ENCODE data around the gene SGCA.

DNA sequence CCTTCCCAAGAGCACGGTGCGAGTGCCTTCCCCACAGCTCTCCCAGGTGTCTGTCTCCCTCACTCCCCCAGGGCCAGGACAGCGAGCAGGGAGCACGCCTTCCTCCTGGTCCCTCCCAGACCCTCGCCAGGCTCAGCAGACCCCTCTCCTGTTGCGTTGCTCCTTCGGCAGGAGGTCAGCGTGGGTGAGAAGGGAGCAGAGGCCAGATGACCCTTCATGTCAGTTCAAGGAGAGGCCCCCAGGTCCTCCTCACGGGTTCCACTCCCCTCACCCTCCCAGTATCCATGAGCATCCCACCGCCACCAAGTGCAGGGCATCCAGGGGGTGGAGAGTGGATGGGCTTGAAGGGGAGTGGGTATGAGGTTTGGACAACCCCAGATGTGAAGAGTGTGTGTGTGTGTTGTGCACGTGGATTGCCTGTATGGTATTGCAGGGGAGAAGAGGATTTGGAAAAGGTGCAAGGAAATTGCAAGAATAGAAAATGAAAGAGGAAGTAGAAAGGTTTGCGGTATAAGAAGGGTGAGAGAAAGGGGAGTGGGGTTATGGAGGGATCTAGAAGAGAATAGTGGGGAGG lies 17.7 kb downstream of the SGCA start:
- TF ChIP-seq CTCF (IDR thresholded peaks at IDR 0.05) (no peak), POLR2A (IDR thresholded peaks at IDR 0.05) (no peak)
